Measurements from ENCODE around the gene NRIP2. TPM values are rescaled to one million over a fixed set of nuclear protein-coding genes. Genes with fewer than 3 reads are reported as not detected.

Gene NRIP2
- total RNA-seq, 2 experiments from 2014 or later: not detected

DNA sequence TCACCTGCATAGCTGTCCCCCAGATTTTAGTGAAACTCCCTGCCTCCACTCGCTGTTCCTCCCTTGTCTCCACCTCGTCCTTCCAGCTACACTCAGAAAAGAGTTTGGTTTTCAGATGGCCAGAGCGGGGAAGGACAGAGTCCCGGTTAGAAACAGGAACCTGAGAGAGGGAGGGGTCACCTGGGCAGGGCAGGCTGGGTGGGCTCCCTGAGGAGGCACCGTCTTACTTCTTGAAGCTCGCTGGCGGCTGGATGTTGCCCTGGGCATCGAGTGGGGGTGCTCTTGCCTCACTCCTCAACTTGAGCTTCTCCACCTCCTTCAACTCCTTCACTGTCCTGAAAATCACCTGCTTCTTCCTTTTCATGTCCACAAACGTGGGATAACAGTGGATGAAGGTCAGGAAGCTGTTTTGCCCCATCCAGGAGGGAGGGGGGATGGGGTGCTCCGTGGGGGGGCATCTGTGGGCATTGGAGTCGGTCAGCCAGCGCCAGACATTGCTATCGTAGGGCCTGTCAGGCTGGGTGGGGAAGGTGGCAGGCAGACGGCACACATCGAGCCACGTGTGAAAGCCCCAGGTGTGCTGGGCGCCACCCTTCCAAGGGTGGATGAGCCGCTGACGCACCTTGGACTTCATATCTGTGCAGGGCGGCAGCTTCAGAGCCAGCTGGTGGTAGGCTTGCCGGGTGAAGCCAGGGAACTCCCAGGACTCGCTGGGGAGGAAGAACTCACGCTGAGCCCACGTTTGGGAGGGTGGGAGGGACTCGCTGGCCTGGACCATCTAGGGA is 20.0 kb upstream of the NRIP2 start:
- ChIA-PET CTCF (interaction anchor here (0.5 to 1.8 kb wide), 7 partner anchors 9 to 1241 kb away, joined by 3 to 7 read pairs (median 4); no protein-coding TSS in a partner anchor), POLR2A (no interaction called here)

DNA sequence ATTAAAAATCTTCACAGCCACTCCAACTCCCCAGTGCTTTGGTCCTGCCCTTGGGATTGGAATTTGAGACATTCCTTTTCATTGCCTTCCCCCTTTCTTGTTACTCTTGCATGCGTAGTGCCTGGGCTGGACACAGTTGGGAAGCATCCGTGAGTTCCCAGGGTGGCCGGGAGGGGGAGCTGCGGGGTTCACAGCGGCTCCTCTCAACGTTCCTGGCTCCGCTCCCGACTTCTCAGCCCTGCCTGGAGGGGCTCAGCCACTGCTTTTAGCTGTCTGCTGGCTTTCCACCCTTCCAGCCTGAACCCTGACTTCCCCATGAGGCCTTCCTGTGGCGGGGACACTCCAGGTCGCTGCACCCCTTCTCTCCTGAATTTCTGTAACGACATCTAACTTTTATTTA is 18.8 kb upstream of the NRIP2 start:
- CTCF ChIA-PET: interaction anchor here (1.4 to 2.4 kb wide), 6 partner anchors 11 to 188 kb away, joined by 3 to 7 read pairs (median 6); no protein-coding TSS in a partner anchor
- POLR2A ChIA-PET: no interaction called here

DNA sequence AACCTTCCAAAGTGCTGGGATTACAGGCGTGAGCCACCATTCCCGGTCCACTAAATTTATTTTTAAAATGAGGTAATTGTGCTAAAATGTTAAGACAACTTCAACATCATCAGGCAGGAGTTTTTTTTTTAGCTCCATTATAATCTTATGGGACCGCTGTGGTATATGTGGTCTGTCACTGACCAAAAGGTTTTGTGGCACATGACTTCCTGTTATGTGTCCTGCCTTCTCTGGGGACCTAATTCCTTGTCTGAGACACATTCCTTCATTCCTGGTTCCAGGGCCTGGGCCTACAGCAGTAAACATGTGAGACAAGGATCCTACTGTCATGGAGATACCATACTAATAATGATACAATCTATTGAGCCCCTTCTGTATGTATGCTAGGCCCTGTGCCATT is 17.1 kb upstream of the NRIP2 start:
- CTCF ChIA-PET: interaction anchor here (1.2 to 2.4 kb wide), 2 partner anchors 9 to 92 kb away, joined by 3 to 7 read pairs; no protein-coding TSS in a partner anchor
- POLR2A ChIA-PET: no interaction called here

DNA sequence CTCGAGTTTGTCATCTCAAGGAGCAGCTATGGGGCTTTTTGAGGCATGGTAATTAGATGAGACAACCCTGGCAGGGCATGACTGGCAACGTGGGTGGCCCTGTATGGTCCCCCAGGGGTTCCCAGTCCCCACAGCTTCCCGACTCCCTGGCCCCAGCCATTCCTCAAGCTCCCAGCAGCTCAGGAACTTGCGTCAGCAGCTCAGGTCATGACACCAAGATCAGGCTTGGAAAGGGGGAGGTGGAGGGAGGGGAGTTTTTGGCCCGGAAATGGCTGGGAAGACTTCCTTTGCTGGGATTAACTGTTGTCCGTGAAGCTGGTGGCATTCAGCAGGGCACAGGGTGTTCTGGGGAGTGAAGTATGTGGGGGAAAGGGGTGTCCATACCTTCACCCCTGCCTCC is 10.4 kb upstream of the NRIP2 start:
- ChIA-PET POLR2A (no interaction called here), CTCF (interaction anchor here (0.7 to 1.2 kb wide), 2 partner anchors 10 to 197 kb away, joined by 3 read pairs; no protein-coding TSS in a partner anchor)

DNA sequence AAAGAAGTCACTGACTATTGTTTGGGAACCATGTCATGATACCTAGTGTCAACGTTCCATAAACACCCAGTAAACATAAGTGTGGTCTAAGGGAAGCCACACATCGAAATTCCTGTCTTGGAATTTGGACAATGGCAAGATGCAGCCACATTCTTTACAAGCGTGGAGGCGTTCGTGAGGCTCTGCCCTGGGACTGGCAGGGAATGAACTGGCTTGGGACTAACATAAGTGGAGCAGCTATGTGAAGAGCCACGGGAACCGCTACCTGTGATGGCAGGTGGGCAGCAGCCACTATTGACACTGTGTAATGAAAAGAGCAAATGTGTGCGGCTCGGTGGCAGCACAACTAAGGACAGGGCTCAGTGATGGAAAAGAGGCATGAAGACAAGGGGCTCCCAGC is 10.0 kb upstream of the NRIP2 start:
- ChIA-PET POLR2A (no interaction called here), CTCF (no interaction called here)

DNA sequence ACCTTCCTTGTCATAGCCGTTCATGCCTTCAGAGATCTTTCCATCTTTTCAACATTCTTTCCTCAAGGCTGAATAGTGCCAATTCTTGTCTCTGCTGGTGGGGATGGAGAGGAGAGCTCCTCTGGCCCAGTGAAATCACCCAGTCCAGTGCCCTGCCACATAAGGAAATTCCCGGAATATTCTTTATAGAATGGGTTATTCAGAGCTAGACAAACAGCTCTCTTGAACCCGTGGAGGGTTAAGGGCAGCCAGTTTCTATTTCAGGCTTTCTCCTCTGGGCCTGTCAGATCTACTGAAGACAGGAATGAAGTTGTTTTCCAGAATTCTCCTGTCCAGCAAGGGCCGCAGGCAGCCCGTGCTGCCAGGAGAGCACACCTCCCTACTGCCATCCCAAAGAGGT is 8.1 kb upstream of the NRIP2 start:
- ChIA-PET CTCF (interaction anchor here (1.5 kb wide), 1 partner anchor 10 kb away, joined by 7 read pairs; no protein-coding TSS in a partner anchor), POLR2A (no interaction called here)

DNA sequence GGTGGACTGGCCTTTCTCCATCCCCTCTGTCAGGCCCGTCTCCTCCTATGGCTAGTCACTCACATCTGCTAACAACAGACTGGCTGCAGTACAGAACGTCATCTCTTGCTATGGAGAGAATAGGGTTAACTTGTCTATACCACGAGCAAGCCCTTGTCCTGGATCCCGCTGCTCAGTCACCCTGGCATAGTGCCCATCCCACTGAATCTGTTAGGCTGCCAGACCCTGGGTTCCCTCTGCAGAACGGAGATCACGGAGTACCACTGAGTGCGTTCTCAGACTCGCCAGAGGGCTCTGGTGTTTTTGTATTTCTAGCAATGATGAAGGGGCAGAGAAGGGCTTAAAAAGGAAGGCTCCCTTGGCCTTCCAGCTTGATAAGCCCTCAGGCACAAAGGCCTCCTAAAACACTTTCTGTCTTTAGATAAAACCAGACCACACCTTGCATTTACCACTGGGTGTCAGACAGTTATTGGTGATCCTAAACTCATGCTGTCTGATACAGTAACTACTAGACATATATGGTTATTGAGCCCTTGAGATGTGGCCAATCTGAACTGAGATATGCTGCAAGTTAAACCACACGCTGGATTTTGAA is 6.3 kb upstream of the NRIP2 start:
- CTCF ChIA-PET: no interaction called here
- POLR2A ChIA-PET: no interaction called here

DNA sequence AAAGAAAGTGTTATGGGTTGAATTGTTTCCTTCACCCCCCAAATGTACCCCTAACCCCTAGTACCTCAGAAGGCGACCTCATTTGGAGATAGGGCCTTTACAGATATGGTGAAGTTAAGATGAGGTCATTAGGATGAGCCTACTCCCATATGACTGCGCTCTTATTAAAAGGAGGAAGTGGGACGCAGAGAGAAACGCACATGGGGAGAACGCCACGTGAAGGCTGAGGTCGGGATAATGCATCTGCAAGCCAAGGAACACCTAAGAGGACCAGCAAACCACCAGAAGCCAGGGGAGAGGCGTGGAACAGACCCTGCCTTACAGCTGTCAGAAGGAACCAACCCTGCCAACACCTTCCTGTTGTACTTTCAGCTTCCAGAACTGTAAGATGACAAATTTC is 1.7 kb upstream of the NRIP2 start:
- CTCF ChIA-PET: no interaction called here

DNA sequence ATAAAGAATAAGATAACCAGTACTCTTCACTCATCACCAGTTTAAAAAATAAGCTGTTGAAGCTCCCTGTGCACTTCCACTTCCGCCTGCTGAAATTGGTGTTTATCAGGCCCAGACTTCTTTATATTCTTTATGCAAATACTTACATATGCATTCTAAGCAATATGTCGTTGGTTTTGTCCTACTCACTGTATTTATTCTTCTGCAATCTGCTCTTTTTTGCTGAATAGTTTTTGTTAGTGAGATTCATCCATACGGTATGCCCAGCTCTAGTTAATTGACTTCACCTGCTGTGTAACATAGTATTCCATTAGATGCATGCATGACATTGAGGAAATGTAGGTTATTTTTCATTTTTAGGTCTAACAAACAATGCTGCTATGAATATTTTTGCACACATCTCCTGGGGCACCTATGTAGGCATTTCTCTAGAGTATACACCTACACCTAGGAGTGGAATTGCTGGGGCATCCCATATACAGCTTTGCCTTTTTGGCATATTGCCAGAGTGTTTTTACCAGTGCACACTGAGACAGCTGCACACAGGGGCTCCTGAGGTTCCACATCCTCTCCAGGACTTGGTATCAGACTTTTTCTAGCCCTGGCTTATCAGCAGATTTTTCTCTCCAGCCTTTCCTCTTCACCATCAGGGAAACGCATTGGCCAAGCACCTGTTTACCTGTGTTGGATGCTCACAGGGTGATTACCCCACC is 1.0 kb upstream of the NRIP2 start:
- ChIA-PET POLR2A (no interaction called here), CTCF (interaction anchor here (0.6 kb wide), 1 partner anchor 50 kb away, joined by 6 read pairs; no protein-coding TSS in a partner anchor)

More for the DNA sequence above, 1.7 kb upstream of the NRIP2 start:
- POLR2A ChIA-PET: no interaction called here

DNA sequence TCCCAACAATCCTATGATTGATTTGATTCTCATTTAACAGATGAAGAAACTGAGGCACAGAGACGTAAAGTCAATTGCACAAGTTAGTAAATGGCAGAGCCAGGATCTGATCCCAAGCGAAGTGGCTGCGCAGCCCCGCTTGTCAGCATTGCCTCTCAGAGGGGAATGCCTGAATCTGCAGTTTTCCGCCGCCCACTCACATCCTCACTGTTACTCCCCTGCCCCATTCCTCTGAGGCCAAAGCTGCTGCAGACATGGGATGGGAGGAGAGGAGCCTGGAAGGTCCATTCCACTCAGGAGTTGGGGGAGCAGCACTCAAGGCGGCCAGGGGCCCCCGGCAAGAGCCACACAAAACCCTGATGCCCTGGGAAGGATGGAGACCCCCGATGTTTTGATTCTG is 1.0 kb downstream of the NRIP2 start:
- POLR2A ChIA-PET: no interaction called here
- CTCF ChIA-PET: interaction anchor here (0.5 to 0.6 kb wide), 2 partner anchors 201 to 238 kb away, joined by 3 to 6 read pairs; no protein-coding TSS in a partner anchor

DNA sequence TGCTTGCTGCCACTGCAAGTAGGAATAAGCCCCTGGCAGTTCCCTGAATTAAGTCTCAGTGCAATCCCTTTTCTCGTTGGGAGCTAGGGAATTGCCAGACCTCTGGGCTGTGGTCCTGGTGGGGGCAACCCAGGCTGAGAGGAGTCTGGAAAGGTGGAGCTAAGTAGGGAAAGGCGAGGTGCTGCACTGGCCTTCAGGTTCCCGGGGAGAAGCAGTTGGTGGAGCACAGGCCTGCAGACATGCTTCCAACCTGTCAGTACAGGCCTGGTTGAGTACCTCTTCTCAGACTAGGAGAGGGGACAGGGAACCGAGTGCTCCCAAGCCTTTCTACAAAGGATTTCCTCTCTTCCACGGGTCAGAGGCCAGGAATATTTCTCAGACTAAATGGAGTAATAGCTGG is 1.5 kb downstream of the NRIP2 start:
- ChIA-PET POLR2A (no interaction called here), CTCF (interaction anchor here (0.5 to 0.6 kb wide), 2 partner anchors 201 to 239 kb away, joined by 3 to 6 read pairs; no protein-coding TSS in a partner anchor)

DNA sequence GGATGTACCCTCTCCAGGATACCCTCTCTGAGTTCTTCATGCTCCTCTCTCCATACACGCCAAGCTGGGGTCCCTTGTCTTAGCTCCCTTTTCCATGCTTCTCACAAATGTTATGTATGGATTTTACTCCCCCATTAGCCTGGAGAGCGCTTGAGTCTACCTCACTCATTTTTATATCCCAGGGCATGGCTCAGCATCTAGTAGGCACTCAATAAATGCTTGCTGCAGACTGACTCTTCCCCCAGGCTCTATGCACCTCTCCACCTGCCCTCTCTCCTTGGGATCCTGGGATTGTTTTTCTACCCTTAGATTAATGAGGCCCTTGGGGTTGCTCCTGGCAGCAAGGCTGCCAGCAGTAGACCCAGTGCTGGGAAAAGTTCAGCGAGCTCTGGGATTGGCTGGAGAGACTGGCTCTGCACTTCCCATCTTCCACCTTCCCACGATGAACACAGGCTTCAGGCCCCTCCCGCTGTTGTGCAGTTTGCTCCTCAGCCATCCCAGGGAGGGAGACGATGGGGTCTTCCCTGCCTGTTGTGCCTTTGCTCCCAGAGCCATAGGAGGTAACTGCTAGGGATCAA is 2.2 kb downstream of the NRIP2 start:
- POLR2A ChIA-PET: no interaction called here

DNA sequence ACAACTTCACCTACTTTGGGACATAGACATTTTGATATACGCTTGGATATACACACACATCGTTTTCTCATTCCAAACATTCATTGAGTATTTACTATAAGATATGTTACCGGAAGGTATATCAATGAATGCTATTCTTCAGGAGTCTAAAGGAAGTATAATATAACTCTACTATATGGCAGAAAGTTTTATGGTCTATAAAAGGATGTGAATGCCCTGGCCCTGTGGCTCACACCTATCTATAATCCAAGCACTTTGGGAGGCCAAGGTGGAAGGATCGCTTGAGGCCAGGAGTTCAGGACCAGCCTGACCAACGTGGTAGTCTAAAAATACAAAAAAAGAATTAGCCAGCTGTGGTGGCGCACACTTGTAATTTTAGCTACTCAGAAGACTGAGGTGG is 5.6 kb downstream of the NRIP2 start:
- CTCF ChIA-PET: no interaction called here
- POLR2A ChIA-PET: no interaction called here

More for the DNA sequence above, 2.2 kb downstream of the NRIP2 start:
- CTCF ChIA-PET: no interaction called here

DNA sequence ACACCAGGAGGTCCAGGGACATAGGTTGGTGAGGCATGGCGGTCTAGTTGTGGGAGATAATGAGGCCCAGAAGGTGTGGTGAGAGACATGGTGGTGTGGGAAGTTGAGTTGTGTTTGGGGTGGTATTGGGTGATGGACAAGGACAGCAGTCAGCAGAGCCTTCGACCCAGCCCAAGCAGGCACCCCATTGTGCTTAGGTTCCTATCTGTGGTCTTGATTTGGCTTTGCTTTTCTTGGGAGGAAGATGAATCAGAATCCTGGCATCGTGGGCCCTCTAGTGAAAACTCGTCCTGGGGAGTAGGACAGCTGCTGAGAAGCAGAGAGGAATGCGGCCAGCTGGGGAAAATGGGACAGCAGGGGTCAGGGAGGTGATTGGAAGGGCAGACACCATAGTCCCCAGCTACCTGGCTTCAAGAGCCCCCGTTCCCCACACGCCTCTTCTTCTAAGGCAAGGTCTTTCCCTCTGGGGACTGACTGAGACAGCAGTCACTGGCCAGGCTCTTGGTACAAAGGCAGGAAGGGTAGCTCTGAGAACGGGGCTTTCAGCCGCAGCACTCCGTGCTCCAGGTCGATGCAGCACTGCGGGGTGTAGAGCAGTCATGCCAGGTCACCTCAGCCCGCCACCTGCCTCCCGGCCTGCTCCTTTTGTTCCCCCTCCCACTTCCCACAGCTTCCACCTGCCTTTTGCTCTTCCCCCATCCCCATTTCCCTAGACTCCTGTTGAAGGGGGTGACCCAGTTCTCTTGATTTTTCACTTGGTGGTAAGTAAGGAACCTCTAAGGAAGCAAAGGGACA is 7.9 kb downstream of the NRIP2 start:
- ChIA-PET CTCF (no interaction called here), POLR2A (no interaction called here)

DNA sequence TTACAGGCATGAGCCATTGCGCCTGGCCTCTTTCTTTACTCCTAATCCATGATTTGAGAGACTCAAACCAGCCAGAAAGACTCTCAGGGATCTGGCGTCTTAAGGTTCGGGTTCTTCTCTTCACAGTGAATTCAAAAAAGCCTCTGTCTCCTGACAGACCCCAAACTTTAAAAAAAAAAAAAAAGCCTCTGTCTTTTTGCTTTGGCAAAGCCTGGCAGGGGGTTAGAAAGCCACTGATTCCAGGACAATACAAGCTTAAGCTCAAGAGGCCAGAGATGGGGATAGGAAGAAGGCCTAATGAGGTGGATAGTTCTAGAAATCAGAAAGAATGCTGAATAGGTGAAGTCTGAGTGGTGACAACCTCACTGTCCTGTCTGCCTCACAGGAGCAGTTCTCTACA is 8.8 kb downstream of the NRIP2 start:
- CTCF ChIA-PET: no interaction called here
- POLR2A ChIA-PET: interaction anchor here (0.6 kb wide), 1 partner anchor 364 kb away, joined by 3 read pairs; no protein-coding TSS in a partner anchor

DNA sequence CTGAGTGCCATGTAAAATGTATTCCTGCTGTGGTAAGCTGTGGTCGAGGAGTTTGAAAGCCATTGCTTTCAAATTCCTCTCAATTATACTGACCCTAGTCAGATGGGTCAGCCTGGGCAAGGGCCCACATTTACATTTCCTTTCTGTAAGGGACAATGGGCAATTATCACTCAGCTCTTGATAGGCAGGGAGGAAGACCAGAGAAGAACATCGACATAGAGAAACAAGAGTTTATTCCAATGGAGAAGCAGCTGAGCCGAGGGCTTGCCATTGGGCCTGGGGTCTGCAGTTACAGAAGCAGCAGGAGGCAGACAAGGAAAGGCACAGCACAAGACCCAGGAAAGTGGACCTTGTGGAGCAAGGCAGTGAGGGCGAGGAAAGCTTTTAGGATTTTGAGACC is 9.7 kb downstream of the NRIP2 start:
- CTCF ChIA-PET: no interaction called here
- POLR2A ChIA-PET: no interaction called here

DNA sequence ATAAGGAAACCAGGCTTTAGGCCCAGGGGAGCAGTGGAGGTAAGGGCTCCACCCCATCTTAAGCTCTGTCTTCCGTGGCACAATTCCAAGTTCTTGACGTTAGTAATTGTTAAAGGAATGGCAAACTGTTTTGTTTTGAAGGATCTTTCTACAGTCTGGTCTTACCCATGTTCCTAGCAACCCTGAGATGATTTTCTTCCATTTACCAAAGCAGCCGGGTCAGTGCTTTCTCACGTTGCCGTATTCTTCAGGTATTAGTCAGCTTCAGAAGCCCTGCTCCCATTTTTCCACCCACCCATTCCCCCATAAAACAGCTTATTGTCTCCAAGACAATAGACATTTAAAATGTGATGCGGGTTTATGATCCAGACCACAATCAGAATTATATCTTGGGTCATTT is 10.3 kb downstream of the NRIP2 start:
- CTCF ChIA-PET: no interaction called here

DNA sequence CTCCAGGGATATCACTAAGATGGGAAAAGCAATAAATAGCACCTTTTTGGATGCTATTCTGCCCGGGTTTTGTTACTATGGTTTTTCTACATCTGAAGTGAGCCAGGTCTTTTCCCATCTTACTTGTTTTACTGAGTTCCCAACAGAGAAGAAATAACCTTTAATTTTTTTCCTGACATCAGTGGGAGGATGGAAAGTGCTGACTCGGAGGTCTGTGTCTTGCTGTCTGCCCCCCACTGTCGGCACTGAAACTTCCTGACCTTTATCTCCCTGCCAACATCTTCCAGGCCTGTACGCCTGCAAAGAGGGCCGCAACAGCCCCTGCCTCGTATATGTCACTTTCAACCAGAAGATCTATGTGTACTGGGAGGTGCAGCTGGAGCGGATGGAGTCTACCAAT is 11.4 kb downstream of the NRIP2 start:
- ChIA-PET POLR2A (no interaction called here), CTCF (no interaction called here)

More for the DNA sequence above, 10.3 kb downstream of the NRIP2 start:
- POLR2A ChIA-PET: no interaction called here

DNA sequence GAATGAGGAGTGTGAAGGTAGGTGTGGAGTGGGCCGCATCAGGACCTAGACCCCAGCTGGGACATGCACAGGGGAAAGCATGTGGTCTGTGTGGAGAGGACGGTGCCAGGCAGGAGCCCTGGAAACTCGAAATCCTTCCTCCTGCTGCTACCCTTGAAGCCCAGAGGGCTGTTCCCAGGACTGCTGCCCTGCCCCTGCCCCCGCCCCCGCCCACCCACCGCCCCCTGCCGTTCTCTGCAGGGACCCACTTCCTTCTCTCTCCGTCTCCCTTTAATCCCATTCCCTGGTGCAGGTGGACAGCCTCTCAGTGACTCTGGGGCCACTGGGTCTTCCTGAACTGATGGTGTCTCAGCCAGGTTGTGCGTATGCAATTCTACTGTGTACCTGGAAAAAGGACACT is 14.4 kb downstream of the NRIP2 start:
- ChIA-PET POLR2A (no interaction called here), CTCF (interaction anchor here (1.2 kb wide), 1 partner anchor 253 kb away, joined by 4 read pairs; no protein-coding TSS in a partner anchor)

Data from activated CD8-positive, alpha-beta memory T cell treated with anti-CD3 and anti-CD28 coated beads for 36 hours (primary cell).